Measurements from ENCODE around the gene DTNBP1.

DNA sequence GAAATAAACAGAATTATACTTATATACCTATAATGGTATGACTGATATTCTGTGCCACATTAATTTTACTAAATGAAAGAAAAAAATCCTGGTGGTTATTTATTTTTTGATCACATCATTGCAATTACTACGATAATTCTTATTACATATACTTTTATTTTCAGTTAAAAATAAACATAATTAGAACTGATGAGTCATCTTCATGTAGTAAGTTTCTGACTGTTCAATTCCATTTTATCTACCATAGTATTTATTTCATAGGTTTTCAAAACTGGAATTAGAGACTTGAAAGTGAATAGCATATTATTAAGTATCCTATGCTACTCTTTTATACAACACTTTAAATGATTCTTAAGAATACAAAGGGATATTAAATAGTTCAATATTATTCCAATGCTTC is 80.3 kb downstream of the DTNBP1 start:
- TF ChIP-seq, protein P1, sequence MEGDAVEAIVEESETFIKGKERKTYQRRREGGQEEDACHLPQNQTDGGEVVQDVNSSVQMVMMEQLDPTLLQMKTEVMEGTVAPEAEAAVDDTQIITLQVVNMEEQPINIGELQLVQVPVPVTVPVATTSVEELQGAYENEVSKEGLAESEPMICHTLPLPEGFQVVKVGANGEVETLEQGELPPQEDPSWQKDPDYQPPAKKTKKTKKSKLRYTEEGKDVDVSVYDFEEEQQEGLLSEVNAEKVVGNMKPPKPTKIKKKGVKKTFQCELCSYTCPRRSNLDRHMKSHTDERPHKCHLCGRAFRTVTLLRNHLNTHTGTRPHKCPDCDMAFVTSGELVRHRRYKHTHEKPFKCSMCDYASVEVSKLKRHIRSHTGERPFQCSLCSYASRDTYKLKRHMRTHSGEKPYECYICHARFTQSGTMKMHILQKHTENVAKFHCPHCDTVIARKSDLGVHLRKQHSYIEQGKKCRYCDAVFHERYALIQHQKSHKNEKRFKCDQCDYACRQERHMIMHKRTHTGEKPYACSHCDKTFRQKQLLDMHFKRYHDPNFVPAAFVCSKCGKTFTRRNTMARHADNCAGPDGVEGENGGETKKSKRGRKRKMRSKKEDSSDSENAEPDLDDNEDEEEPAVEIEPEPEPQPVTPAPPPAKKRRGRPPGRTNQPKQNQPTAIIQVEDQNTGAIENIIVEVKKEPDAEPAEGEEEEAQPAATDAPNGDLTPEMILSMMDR (IDR thresholded peaks at IDR 0.05) = no peak
- no peak for TF ChIP-seq POLR2A (IDR thresholded peaks at IDR 0.05)
